Liver (tissue), 3 donors: Measurements from ENCODE around the gene F9.

ENCODE experiments used
- CTCF ChIP-seq: fragments of 150-350 bp; IDR thresholded peaks from 2 replicates; pipeline ENCODE4 v1.5.1; 2017; ENCODE audit warnings: improper control_type of control experiment, low read depth, low read length; ENCODE audit not compliant: missing input control
- FOXA2 ChIP-seq: IDR thresholded peaks from 2 replicates; pipeline ENCODE4 v1.6.1; 2016; ENCODE audit warnings: antibody characterized with exemption
- GABPA ChIP-seq, 2 donors: IDR thresholded peaks in 1 of 2; conservative IDR thresholded peaks in 1 of 2; 2 replicates each; pipeline ENCODE4 v1.6.1; 2016; ENCODE audit warnings: antibody characterized with exemption in 2 of 2, mild to moderate bottlenecking in 1 of 2, moderate library complexity in 1 of 2
- donor health status: healthy.
- donor health status: healthy.

GRCh38 chrX:139506333-139506732 lies 24.2 kb upstream of the F9 start:
- TF ChIP-seq CTCF (no peak), FOXA2 (no peak), GABPA (IDR thresholded peaks at IDR 0.05 in 1 of 2, conservative IDR thresholded peaks at IDR 0.05 in 1 of 2) (no peak)
